Measurements from ENCODE around the gene OTOA.
"Not testable (repeated sequence)": the region's sequence is repeated elsewhere in the genome, so short reads cannot be mapped to it uniquely, and the experiment has no call there.

Gene OTOA

DNA sequence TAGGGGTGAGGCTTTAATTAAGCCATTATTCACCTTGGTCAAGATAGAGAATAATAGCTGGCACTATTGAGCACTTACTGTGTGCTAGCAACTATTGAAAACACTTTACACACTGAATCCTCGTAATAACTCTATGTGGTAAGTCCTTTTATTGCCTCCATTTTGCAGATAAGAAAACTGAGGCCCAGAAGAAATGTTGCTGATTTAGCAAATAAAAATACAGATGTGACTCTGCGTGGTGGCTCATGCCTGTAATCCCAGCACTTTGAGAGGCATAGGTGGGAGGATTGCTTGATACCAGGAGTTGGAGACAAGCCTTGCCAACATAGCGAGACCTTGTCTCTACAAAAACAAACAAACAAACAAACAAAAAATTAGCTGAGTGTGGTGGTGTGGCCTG lies 19.4 kb downstream of the OTOA start:
- no peak for DNase-seq

DNA sequence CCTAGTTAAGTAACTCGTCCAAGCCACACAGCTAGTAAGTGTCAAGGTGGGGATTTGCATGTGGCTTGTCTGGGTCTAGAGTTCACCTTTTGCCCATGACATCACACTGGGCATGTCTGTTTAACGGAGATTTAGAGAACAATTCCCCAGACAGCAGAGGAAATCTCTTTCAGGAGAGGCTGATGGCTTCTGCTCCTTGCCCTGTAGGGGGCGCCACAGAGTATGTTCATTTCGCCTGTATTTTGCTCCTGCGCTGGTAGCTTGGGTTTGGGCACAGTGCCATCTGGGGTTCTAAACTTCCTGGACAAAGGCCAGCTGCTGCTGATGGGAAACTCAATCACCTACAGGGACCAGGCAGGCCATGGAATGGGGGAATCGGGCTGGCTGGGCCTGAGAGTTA lies 20.4 kb downstream of the OTOA start:
- DNase-seq: peak in 1 of 6 experiments; percentile 3

DNA sequence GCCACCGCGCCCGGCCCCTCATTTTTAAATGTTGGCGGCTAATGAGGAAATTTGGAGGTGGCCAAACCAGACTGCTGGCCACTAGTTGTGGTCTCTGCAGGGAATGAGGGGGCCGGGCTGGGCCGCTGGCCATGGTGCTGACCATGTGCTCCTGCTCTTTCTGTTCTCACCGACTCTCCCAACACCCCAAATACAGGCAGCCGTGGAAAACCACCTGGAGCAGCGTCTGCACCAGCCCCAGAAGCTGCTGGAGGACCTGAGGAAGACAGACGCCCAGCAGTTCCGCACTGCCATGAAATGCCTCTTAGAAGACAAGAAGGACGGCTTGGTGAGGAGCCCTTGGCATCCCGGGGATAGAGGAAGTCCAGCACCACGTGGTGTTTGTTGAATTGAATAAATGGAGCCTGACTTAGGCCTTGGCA lies 21.3 kb downstream of the OTOA start:
- no peak for DNase-seq

DNA sequence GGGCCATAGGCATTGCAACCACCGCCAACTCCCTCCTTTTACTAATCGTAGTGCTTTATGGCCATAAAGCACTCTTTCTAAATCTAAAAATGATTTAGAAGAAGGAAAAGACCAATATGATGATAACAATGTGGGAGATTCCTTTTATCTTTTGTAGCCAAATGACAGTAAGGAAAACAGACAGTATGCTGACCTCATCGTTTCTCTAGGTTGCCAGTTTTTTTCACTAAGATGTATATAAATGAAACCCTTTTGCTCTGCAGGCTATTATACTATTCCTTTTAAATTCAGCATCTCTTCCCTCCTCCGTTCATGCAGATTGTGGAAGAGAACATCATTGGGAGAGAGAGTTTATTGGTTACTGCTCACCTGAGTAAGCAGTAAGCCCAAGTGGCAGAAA lies 25.3 kb downstream of the OTOA start:
- no peak for DNase-seq

DNA sequence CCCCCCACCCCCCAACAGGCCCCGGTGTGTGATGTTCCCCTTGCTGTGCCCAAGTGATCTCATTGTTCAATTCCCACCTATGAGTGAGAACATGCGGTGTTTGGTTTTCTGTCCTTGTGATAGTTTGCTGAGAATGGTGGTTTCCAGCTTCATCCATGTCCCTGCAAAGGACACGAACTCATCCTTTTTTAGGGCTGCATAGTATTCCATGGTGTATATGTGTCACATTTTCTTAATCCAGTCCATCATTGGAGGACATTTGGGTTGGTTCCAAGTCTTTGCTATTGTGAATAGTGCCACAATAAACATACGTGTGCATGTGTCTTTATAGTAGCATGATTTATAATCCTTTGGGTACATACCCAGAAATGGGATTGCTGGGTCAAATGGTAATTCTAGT lies 27.2 kb downstream of the OTOA start:
- not testable (repeated sequence) for DNase-seq

DNA sequence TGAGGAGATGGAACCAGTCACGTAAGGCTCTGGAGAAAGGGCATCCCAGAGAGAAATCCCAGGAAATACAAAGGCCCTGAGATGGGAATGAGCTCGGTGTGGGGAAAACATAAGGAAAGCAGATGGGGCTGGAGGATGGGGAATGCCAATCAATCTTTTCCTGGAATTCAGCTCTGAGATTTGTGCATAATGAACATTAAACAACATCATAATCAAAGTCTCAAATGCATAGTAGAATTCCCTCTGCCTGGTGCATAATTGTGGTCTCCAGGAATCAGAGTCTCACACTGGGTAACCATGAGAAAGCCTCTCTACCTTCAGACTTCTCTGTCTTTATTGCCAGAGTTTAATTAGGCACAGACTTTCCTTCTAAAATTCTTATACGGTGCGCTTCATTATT lies 30.8 kb downstream of the OTOA start:
- no peak for DNase-seq

DNA sequence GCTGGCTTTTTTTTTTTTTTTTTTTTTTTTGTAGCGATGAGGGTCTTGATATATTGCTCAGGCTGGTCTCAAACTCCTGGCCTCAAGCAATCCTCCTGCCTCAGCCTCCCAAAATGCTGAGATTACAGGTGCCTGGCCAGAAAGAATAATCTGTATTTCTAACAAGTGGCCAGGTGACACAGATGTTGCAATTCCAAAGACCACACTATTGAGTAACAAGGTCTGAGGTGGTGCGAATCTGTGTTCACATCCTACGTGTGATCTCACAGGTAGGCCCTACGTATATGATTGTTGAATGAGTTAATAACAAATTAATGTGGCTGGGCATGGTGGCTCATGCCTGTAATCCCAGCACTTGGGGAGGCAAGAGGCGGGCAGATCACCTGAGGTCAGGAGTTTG lies 33.3 kb downstream of the OTOA start:
- no peak for DNase-seq

DNA sequence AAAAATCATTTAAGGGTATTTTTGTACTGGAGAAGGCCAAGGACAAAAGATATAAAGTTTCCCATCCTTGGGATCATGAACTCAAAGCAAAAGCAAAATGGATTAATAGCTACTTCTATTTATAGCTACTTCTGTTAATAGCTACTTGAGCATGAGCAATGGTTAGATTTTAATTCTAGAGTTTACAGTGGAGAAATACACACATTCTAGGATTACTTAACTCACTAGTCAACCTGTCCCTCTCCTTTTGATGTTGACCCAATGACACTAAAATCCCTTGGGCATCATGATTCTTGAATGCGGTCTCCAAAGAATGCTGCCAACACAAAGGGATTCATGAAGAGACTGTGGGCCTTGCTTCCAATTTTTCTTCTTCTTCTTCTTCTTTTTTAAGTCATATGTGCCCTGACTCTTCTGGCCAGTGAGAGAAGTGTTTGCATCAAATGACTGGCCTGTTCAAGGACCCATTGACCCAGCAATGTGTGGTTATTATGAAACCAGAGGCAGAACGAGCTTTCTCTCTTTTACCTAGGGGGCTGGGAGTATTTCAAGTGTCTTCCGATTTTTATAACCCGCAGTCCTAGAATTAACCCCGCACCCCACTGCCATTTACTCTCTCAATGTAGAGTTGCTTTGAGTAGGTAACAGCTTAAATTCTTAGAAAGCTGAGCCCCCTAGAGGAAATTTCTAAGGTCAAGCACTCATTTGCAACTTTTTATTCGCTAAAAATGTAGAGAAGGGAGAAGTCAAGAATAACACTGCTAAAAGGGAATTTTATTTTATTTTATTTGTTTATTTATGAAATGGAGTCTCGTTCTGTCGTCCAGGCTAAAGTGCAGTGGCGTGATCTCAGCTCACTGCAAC lies 34.6 kb downstream of the OTOA start:
- DNase-seq: no peak

DNA sequence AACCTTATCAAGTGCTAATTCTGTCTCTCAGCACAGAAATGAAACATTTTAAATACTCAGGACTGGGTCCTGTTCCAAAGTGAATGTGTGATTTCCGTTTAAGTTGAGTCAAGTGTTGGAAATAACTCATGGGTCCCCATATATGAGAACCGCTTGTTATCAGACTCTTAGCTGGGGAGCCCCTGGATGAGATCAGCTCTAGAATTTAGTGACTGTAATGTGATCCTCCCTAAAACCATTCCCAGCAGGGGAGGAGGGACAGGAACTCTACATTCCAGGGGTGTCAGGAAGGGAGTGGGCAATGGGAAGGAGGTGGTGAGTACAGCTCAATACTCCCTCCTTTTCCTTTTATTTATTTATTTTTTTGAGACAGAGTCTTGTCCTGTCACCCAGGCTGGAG lies 37.5 kb downstream of the OTOA start:
- DNase-seq: no peak

DNA sequence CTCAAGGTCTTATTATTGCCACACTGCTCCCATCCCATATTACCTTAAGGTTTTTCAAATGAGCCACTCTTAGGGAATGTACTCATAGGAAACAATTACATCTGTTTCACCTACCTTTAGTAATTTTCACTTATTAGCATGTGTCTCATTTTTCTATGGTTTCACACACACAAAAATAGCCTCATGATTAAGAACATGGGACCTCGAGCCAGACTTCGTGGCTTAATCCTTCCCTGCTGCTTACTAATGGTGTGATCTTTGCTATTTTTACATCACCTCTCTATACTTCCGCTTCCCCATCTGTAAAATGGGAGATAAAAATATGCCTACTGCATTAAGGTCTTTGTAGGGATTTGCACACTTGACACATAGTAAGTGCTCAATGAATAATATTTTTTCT lies 38.5 kb downstream of the OTOA start:
- no peak for DNase-seq

DNA sequence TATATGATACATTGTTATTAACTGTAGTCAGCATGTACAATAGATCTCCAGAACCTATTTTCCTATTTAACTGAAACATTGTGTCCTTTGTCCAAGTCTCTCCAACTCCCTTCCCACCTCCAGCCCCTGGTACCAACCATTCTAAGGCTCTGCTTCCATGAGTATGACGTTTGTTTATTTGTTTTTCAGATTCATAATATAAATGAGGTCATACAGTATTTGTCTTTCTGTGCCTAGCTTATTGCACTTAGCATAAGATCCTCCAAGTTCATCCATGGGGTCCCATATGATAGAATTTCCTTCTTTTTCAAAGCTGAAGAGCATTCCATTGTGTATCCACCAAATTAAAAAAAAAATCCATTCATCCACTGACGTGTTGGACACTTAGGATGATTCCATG lies 39.4 kb downstream of the OTOA start:
- DNase-seq: no peak

DNA sequence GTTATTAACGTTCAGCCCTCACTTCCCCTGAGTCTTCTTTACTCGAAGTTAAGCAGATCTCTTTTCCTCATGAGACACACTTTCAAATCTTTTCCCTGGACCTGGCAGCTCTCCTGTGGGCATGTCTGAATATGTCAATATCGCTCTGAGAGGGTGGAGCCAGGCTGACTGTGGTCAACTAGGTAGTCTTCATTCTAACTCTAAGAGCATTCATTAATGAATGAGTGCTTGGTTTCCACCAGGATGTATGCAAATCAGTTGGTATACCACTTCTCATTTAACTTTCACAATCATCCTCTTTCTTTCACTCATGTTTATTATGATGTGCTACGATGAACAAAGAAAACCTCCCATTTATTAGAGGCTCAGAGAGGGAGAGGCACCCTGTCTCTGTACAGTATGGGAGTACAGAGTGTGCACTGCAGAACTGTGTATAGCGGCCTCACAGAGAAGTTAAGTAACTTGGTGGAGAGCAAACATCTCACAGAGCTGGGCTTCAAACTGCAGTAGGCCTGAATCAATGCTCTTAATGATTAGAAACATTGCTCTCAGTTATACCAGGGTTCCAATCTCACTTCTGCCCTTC lies 39.9 kb downstream of the OTOA start:
- no peak for DNase-seq

DNA sequence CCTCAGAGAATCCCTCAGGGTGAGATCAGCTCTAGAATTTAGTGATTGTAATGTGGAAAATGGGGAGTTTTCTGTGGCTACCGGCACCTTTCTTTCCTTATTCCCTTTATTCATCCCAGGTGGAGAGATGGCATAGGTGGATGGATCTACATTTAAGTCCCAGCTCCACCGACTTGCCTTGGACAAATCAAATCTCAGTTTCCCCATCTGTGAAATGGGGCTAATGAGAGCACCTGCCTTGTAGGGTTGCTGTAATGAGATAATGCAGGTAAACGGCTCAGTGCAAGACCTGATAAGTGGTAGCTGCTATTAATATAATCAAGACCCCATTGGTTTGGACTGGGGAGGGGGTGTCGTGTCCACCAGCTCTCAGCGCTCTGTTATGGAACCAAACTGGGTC lies 40.5 kb downstream of the OTOA start:
- DNase-seq: no peak

DNA sequence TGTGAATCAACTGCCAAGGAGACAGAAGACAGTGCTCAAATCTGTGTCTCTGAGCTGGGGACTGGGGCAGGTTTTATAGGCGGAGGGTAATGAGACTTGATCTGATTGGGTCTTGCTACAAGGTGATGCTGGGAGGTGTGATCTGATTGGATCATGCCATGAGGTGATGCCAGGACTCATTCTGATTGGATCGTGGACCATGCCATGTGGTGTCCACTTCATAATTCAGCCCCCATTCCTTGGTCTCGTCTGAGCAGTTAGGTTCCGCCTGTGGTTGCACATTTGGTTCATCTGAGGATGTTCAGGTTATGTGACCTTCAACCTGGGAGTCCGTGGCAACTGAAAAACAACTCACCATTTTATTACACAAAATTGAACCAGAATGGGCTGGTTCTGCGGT lies 41.0 kb downstream of the OTOA start:
- DNase-seq: no peak

DNA sequence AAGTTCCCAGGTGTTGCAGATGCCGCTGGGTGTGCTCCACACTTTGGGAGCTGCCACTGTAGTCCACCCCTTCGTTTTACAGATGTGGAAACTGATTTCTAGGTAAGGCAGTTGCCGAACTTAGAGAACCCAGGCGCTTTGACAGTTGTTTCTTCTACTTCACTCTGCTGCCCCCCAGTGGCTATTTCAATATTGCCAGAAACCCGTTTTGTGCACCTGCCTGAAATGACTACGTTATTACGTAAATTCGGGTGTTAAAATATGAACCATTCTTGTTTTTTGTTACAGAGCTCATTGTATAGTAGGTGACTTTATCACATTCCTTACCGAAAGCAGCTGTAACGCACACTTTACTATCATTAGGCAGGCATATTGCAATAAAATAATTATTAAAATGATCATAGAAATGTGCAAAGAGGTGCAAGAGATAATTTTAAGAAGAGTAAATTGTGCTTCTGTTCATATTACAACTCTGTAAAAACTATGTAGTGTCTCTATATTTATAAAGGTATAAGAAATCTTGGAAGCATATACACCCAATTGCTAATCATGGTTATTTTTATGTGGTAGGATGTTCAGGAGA lies 44.9 kb downstream of the OTOA start:
- DNase-seq: peak; percentile 63 to 88 (median 74)

DNA sequence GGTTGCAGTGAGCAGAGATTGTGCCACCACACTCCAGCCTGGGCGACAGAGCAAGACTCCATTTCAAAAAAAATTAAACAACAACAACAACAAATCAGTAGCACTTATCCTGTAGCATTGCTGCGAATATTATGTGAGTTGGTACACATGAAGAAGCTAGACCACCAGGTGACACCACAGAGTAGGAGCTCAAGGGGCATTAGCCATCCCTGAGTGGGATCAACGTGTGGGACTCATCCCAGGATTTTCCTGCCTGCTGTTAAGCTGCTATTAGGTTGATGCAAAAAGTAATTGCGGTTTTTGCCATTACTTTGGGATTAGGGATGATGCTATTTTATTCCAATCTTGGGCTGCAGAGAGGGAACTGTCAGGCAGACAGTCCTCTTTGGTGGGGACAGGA lies 47.2 kb downstream of the OTOA start:
- no peak for DNase-seq

DNA sequence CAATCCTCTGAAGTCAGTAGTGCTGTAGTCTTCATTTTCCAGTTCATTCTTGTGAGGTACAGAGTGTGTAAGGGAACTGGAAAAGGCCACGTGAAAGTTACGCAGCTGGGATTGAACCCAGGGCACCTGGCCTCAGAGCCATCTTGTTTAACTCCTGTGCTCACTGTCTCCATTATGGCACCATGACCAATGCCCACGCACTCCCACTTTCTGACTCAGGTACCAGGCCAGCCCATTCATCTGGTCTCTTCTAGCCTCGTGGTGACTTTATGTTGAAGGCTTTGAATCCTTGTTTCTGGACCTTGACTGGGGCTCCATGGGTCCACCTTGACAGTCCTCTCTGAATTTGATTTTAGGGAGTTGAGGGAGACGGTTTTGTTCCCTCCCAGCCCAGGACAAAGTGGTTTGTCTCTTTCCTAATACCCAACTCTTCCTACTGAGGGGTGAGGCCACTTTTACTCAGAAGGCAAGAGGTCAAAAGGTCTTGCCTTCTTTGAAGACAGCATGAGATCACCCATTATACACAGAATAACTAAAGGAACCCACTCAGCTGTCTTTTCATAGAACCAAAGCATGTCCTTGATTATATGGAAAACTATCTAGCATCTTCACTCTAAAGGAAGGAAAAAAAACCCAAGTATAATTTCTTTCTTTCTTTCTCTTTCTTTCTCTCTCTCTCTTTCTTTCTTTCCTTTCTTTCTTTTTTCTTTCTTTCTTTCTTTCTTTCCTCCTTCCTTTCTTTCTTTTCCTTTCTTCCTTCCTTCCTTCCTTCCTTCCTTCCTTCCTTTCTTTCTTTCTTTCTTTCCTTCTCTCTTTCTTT lies 50.0 kb downstream of the OTOA start:
- DNase-seq: no peak

DNA sequence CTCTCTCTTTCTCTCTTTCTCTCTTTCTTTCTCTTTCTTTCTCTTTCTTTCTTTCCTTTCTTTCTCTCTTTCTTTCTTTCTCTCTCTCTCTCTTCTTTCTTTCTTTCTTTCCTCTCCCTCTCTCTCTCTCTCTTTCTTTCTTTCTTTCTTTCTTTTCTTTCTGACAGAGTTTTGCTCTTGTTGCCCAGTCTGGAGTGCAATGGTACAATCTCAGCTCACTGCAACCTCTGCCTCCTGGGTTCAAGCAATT lies 50.5 kb downstream of the OTOA start:
- DNase-seq: not testable (repeated sequence)

DNA sequence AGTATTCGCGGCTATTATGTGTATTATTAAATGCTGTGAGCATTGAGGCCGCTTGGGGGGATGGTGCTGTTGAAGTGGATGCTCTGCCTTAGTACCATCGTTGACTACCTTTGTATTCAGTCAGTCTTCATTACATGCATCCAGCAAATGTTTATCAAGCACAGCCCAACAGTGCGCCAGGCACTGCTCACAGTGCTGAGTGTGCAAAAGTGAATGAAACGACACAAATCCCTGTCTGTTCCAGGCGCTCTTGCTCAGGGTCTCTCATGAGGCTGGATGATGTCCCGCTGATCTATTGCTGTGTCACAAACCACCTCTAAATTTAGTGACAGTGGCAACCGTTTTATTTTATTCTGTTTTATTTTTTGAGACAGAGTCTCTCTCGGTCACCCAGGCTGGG lies 53.8 kb downstream of the OTOA start:
- DNase-seq: no peak

DNA sequence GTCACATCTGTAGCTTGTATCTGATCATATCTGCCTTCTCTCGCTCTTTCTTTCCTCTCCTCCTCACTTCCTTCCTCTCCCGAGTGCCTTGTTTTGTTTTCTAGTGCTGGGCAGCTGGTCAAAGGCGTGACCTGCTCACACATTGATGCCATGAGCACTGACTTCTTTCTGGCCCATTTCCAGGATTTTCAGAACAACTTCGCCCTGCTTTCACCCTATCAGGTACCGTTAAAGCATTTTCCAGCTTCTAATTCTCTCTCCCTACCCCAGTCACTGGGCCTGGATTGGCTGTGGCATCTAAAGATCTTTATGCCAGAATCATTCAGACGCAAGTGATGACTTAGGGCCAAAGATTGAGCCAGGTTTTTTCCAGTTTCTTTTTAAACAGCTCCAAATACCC lies 55.5 kb downstream of the OTOA start:
- DNase-seq: no peak

DNA sequence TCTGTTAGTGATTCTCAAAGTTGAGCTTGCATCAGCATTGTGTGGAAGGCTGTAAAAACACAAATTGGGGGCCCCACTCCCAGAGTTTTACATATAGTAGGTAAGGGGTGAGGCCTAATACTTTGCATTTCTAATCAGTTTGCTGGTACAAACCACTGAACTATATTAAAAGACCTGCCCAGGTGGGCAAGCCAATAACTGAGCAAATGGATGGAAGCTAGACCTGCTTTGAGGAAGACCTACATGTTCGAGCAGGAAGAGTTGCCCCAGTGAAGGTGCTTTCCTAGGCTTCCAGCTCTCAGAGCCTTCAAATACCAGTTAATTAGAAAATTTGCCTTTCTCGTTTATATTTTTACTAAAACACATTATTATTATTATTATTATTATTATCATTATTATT lies 56.8 kb downstream of the OTOA start:
- no peak for DNase-seq

DNA sequence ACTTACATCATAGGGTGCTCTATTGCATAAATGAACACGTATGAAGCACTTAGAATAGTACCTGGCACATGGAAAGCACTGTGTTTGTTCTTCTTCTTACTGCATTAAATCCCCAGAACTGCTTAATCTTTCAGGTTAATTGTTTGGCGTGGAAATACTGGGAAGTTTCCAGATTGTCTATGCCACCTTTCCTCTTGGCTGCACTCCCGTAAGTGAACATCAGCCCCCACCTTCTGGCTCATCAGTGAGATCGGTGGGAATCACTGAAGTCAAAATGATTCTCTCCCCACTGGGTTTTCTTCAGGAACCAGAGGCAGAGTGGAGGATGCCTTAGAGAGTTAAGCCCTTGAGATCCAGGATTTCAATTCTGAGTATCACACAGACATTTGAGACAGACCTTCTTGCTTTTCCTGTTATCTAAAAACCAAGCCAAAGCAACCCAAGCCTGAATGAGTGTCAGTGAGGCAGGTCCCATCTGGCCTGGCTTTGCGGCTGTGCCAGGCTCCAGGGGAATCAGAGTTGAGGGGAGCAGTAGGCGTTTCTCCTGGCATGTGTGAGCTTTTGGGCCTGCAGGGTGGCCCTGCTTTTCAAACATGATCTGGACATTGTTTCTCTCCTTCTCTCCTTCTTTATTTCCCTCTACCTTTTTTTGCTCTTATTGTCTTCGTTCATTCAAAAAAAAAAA lies 59.1 kb downstream of the OTOA start:
- DNase-seq: no peak

DNA sequence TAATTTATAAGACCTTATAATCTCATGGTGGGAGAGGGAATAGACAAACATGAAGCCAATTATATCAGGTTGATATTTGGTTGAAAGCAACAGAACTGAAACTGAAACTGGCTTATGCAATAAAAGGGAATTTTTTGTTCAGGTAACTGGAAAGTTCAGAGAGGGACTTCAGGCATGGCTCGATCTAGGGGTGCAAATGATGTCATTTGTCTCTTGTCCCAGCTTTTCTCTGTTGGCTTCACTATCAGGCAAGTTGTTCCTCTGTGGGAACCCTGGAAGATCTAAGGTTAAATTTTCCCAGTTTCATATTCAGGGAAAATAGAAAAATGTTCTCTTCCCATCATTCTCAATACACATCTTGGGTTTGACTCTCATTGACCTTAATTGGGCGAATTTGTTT lies 59.8 kb downstream of the OTOA start:
- DNase-seq: no peak
